K562 (cell line): ENCODE measurements around the gene MEIKIN. TPM values are rescaled to one million over a fixed set of nuclear protein-coding genes. Genes with fewer than 3 reads are reported as not detected.

Experiments
- ATAC-seq: fragments of 200-7000 bp; cut with Tn5 transposase; 3 replicates; pipeline ENCODE4 v1.9.1; 2020; ENCODE audit warnings: moderate library complexity
- BruUV-seq: library from RNA; stranded (reverse); fragments of 400-500 nt; replicated peaks from 2 replicates; lab custom pipeline; 2021; lab: Mats Ljungman, UMichigan
- CTCF ChIA-PET: fragments of 300-600 bp; formaldehyde crosslinking; extraction: SDS; loops from one replicate; lab custom pipeline; 2021; ENCODE audit warnings: low intra/inter-chr PET ratio; lab: Yijun Ruan, JAX
- POLR2A ChIA-PET: fragments of 300-600, 350-650 bp; sonication (Branson Sonifier 250); formaldehyde crosslinking; extraction: SDS; loops from one replicate; lab custom pipeline; 2021; ENCODE audit warnings: antibody characterized with exemption, inconsistent platforms; lab: Yijun Ruan, JAX
- DNase-seq, 4 experiments: peaks; one replicate each; pipeline versions ENCODE4 v3.0.0 to v3.0.0-alpha.2; 2011 to 2018; ENCODE audit warnings: low spot score in 3 of 4, mixed read lengths in 3 of 4; ENCODE audit errors: extremely low read depth in 1 of 4
- FAIRE-seq: peaks from 2 replicates; lab custom pipeline; 2011; peaks lifted over from hg19 to GRCh38; lab: Jason Lieb, UNC
- H2AFZ ChIP-seq: 2 replicates; pipeline ENCODE4 v1.6.0; 2011; ENCODE audit warnings: low read depth, low read length, control low read depth, inconsistent platforms
- H3K27ac ChIP-seq: fragments of 200-600 bp; 3 replicates; pipeline ENCODE4 v1.8.0; 2011; ENCODE audit warnings: low read depth, mild to moderate bottlenecking, control low read depth, inconsistent platforms, low read length, moderate library complexity, mixed read lengths; ENCODE audit errors: extremely low read depth
- H3K27me3 ChIP-seq, 2 experiments: fragments of 300-600 bp in 1 of 2; 2 replicates in 1 of 2; 3 replicates in 1 of 2; pipeline versions ENCODE4 v1.6.0 to v1.8.0; 2011; ENCODE audit warnings: inconsistent platforms in 2 of 2, low read length in 2 of 2, mild to moderate bottlenecking in 1 of 2, mixed read lengths in 1 of 2, moderate library complexity in 1 of 2; ENCODE audit not compliant: control insufficient read depth in 2 of 2, insufficient read depth in 2 of 2
- H3K36me3 ChIP-seq: fragments of 300-600 bp; 3 replicates; pipeline ENCODE4 v1.8.0; 2011; ENCODE audit warnings: mild to moderate bottlenecking, low read length, inconsistent platforms; ENCODE audit not compliant: control insufficient read depth, insufficient read depth
- H3K4me1 ChIP-seq, 2 experiments: fragments of 200-600 bp in 1 of 2; replicated peaks in 1 of 2; 2 replicates in 1 of 2; 3 replicates in 1 of 2; pipeline versions ENCODE4 v1.5.1 to v1.8.0; 2011; ENCODE audit warnings: inconsistent platforms in 2 of 2, low read length in 2 of 2, mild to moderate bottlenecking in 1 of 2, mixed read lengths in 1 of 2, moderate library complexity in 1 of 2; ENCODE audit not compliant: control insufficient read depth in 2 of 2, insufficient read depth in 2 of 2
- H3K4me2 ChIP-seq: 2 replicates; pipeline ENCODE4 v1.6.1; 2011; ENCODE audit warnings: low read length, control low read depth, inconsistent platforms, mixed read lengths; ENCODE audit not compliant: insufficient read depth
- H3K4me3 ChIP-seq: fragments of 200-600 bp; sonication (generic), shearing (Covaris generic); 2 replicates; pipeline ENCODE4 v1.5.1; 2016; ENCODE audit warnings: control low read depth, inconsistent platforms
- H3K79me2 ChIP-seq: fragments of 200-600 bp; 3 replicates; pipeline ENCODE4 v1.8.0; 2011; ENCODE audit warnings: low read length, inconsistent platforms; ENCODE audit not compliant: control insufficient read depth, insufficient read depth
- H3K9ac ChIP-seq, 2 experiments: 2 replicates each; pipeline versions ENCODE4 v1.6.0 to v1.6.1; 2011; ENCODE audit warnings: low read depth in 2 of 2, low read length in 2 of 2, control low read depth in 1 of 2, inconsistent platforms in 1 of 2, mild to moderate bottlenecking in 1 of 2, mixed read lengths in 1 of 2; ENCODE audit not compliant: insufficient read depth in 1 of 2
- H3K9me1 ChIP-seq: one replicate; pipeline ENCODE4 v1.6.0; 2011; ENCODE audit warnings: inconsistent platforms, mild to moderate bottlenecking, low read length, moderate library complexity; ENCODE audit not compliant: control insufficient read depth, insufficient read depth
- H3K9me3 ChIP-seq: replicated peaks from 2 replicates; pipeline ENCODE4 v1.5.1; 2011; ENCODE audit warnings: low read depth, low read length, inconsistent platforms; ENCODE audit not compliant: control insufficient read depth, insufficient read depth
- H4K20me1 ChIP-seq: replicated peaks from 2 replicates; pipeline ENCODE4 v1.6.1; 2011; ENCODE audit warnings: low read length, inconsistent platforms, mixed read lengths; ENCODE audit not compliant: control insufficient read depth, insufficient read depth
- HBP1 ChIP-seq: fragments of 450-650 bp; formaldehyde crosslinking; IDR thresholded peaks from 2 replicates; pipeline ENCODE4 v1.4.0; 2022; ENCODE audit warnings: missing genetic modification characterization
- HMG20B ChIP-seq: fragments of 250-450 bp; sonication (Bioruptor Pico); IDR thresholded peaks from 2 replicates; pipeline ENCODE4 v1.5.0; 2021; ENCODE audit warnings: mild to moderate bottlenecking
- NR4A1 ChIP-seq, 2 experiments: fragments of 250-450 bp in 1 of 2; fragments of 450-650 bp in 1 of 2; sonication (Bioruptor Pico) in 1 of 2; IDR thresholded peaks; 2 replicates each; pipeline versions ENCODE4 v1.4.0 to v1.6.1; 2016 to 2020; ENCODE audit warnings: mild to moderate bottlenecking in 2 of 2, missing compliant biosample characterization in 1 of 2, missing genetic modification characterization in 1 of 2, moderate library complexity in 1 of 2
- ZBTB1 ChIP-seq: sonication (generic); formaldehyde crosslinking; IDR thresholded peaks from 2 replicates; pipeline ENCODE4 v1.8.1; 2023; ENCODE audit warnings: missing genetic modification reagents, low read depth, mild to moderate bottlenecking, borderline replicate concordance
- in situ Hi-C: fragments of 300-500 bp; cut with MboI; formaldehyde crosslinking; loops from 4 replicates; pipeline ENCODE4 v1.15.0; 2018; ENCODE audit warnings: inconsistent platforms, mixed read lengths
- intact Hi-C: fragments of 100-400 bp; cut with micrococcal nuclease; formaldehyde crosslinking; loops from 2 replicates; pipeline ENCODE4 v1.14.2; 2022
- polyA plus RNA-seq, 8 experiments: library from polyadenylated mRNA; depleted of rRNA in 4 of 8; stranded (reverse) in 5 of 8; unstranded in 3 of 8; fragments of >200 nt; fragmentation: Nextera tagmentation in 2 of 8; fragmentation: Illumina TruSeq in 1 of 8; extraction: Ambion mirVana in 2 of 8; extraction: Trizol in 1 of 8; gene quantifications; 2 replicates each; pipeline versions ENCODE4 v1.2.1 to v1.2.3, GENCODE V29; 2011 to 2014; ENCODE audit warnings: inconsistent platforms in 1 of 8, missing spikeins in 1 of 8
- total RNA-seq, 7 experiments: library from RNA; depleted of rRNA in 6 of 7; stranded (reverse); fragments of >200 nt in 6 of 7; fragmentation: Illumina TruSeq in 2 of 7; extraction: Trizol in 2 of 7; gene quantifications; 2 replicates each; pipeline versions ENCODE4 v1.2.1 to v1.2.3, GENCODE V29; 2011 to 2021; ENCODE audit warnings: low replicate concordance in 1 of 7

MEIKIN gene
- total and polyA plus RNA-seq, 9 of the 15 experiments (the other 6 are each of a cell fraction or from before 2014, with no cell fraction given): 0.18 TPM; not detected in 8

DNA sequence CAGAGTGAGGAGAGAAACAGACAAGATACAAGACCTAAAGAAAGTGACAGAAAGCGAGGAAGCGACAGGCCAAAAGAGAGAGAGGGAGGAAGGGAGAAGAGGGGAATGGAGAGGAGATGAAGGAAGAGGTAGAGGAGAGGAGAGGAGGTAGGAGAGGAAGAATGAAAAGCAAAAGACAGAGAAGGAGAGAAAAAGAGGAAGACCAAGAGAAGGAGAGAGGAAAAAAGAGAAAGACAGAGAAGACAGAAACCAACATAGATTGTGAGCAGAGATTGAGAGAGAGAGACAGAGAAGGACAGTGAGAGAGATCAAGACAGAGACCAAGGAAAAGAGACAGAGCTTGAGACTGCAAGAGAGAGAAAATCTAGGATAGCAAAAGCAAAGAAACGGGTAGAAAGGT, 90.0 kb downstream of the MEIKIN start (continued):
- TF ChIP-seq HBP1 (0 out of 2 replicates have a peak, but pooled peaks have one; percentile 51), HMG20B (CRISPR knock-in tag) (no peak)
- TF ChIP-seq, all 486 proteins: peak for 7

GRCh38 chr5:131854134-131854533, 91.3 kb downstream of the MEIKIN start:
- no peak for FAIRE-seq
- no peak overlapping the region for H3K4me2 ChIP-seq
- intact Hi-C loops: no loop called here

More at GRCh38 chr5:131854134-131854533, 91.3 kb downstream of the MEIKIN start:
- Histone ChIP-seq H3K9me1 (no peaks in the 10 kb centered on the region), H4K20me1 (no peaks in the 10 kb centered on the region), H3K9ac (no peak overlapping the region), H3K36me3 (no peaks in the 10 kb centered on the region), H3K9me3 (no peaks in the 10 kb centered on the region), H3K27ac (no peak overlapping the region), H3K27me3 (peaks cover 6 to 11% of the 10 kb centered on the region in 2 experiments; a peak in 3 of 5 replicates), H3K4me3 (no peak overlapping the region), H3K4me1 (no peaks in the 10 kb centered on the region), H2AFZ (no peak overlapping the region), H3K79me2 (no peaks in the 10 kb centered on the region)
- in situ Hi-C loops: no loop called here
- TF ChIP-seq ZBTB1 (CRISPR knock-in tag) (no peak), NR4A1 (CRISPR knock-in tag; IDR thresholded peaks at IDR 0.05) (no peak), NR4A1 (tag; IDR thresholded peaks at IDR 0.05) (no peak)
- no peak for DNase-seq
- no TSS peak for BruUV-seq
- CTCF ChIA-PET: no interaction called here
- no peak for ATAC-seq
- POLR2A ChIA-PET: no interaction called here
